HG03457 (cell line): ENCODE results near the gene AIFM2.

Experiments used
- ATAC-seq: cut with Tn5 transposase; IDR thresholded peaks from one replicate; pipeline ENCODE4 v1.9.1; 2021; ENCODE audit warnings: moderate number of reproducible peaks; ENCODE audit not compliant: unreplicated experiment

The AIFM2 gene

DNA sequence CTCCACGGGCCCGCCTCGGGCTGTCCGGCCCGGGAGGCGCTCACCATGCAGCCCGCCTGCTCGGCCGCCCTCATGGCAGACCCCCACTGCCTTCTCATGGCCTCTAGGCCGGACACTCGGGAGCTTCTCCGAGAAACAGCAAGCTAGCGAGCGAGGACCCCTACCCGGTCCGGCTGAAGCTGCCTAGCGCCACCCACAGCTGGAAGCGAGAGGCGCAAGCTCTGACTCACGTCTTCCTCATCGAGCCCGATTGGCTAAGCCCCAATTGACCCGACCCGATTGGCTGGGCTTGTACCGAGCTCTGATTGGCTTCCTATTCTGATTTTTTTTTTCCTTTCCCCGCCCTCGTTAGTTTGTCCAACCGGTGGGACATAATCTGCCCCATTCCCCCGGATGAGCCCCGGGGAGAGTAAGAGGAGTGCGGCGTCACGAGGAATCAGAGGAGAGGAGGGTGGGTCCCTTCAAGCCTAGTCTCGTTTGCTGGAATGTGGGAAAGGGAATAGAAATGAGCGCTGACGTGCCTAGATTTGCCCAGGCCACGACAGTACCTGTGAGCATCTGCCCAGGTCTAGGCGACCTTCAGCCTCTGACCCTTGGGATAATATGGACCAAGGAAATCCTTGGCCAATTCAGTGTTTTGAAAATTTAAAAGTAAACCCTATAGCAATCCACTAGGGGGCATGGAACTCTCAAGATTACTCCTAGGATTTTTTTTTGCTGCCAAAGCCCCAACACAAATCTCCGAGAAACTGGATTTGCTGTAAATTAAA lies 14.0 kb upstream of the AIFM2 start, which contains the start of gene TYSND1:
TSS of gene TYSND1 (minus strand) at position 212 of the 770 bp plus-strand sequence. CDS start at position 98, 114 bp downstream.
- peak; percentile 91 for ATAC-seq

DNA sequence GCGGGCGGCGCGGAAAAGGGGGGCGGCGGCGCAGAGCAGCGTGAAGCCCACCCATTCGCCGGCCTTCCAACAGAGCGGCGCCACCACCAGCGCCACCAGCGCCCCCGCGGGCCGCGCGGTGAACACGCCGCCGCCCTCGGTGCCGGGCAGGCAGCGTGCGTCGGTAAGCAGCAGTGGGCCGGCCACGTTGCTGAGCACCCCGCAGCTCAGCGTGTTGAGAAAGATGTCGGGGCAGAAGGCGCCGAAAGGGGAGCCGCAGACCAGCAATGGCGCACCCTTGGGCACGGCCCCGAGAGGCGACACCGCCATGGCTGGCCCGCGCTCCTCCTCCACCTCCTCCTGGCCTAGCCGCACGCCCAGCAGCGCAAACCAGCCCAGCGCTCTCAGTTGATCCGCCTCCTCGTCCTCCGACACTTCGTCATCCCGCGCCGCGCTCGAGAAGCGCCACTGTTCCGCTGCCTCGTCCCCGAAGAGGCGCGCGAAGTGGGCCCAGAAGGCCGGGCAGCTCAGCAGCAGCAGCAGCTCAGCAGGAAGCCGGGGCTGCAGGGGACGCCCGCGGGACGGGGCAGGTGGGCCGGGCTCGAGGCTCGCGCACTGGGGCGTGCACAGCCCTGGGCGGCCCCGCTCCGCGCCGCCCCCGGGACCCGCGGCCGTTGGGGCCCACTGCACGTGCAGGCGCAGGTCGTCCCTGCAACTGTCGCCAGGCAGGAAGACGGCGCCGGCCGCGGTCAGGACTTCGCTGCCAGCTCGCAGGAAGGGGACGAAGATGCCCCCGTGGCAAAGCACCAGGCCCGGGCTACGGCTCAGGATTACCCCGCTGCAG lies 13.3 kb upstream of the AIFM2 start:
- ATAC-seq = peak; percentile 35

DNA sequence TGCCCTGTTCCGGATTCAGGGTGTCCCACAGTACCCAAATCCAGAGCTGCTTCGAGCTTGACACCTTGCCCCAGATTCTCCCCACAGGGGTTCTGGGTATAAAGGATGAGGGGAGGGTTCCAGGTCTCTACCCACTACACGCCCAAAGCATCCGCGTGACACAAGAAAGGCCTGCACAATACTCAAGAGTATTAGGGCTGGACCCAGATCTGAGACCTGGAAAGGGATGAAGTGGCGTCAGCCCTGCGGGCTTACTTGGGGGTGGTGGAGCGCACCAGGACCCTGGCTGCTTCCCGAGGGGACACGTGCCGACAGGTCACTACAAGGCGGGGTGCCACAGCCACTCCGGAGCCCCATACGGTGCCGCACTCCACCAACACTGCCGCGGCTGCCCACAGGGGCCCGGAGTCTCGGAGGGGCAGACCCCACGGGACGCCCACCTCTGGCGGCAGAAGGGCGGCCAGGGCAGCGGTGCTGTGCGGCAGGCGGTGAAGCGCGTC lies 12.6 kb upstream of the AIFM2 start:
- peak; percentile 2 for ATAC-seq

DNA sequence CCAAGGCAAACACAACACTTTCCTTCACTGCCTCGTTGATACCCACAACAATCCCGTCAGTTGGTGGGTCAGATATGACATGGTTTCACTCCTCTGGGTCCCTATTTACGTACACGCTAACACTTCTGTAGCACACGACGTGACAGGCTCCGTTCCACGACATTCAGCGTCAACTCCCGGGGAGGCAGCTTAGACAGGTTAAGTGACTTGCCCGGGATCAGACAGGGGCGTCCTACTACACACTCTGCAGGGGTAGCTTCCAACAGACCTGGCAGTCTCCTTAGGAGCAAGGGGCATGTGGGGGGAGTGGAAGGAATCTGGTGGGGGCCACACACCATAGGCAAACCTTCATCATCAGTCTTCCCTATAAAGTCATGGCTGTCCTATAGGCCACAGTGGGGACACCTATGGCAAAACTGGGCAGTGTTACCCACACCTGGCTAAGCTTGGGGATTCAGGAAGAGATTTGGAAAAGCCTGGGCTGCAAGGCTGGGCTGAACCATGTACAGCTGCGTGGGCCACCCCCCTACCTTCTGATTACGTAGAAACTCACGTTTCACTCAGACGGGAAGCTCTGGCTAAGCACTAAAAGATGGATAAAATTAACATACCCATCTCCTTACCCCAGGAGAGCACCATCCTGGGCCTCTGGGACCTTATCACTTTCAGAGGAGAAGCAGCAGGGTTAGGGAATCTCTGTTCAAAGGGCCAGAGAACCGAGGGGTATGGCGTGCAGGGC lies 11.9 kb upstream of the AIFM2 start:
- no peak for ATAC-seq

DNA sequence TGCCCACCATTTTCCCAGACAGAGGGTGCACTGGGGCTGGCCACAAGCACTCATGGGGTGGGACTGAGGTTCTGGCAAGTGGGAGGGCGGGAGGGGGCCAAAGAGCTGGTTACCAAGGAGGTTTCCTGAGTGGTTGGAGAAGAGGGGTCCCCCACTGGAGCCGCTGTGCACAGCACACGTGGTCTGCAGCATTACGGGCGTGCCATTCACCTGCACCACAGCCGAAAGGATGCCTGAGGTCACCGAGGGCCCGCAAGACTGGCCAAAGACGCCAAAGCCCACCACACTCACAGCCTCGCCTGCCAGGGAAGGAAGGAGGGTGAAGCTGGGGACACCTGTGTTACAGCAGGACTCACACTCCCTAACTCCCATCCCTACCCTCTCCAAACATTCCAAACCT lies 9.9 kb upstream of the AIFM2 start:
- ATAC-seq = no peak

DNA sequence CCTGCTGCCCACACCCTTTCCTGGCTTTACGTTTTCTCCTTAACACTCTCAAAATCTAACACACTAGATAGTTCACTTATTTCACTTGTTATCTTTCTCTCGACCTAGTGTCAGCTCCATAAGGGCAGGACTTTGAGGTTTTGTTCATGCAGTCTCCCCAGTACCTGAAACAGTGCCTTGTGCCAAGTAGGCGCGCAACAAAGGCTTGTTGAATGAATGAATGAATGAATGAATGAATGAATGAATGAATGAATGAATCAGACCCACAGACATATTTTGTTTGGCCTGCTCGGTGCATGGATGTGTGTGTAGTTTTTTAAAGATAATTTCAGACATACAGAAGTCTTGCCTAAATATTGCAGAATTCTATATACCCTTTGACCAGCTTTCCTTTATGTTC lies 7.7 kb upstream of the AIFM2 start:
- no peak for ATAC-seq

DNA sequence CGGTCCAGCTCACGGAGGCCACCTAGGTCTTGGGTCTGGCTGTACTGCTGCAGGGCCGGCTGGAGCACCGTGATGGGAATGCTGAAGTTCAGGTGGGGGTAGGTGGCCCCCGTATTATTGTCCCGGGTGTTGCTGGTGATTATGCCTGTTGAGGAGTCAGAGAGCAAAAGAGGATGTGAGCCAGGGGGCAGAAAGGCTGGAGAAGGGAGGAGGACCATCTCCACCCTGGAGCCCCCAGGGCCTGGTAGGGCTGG lies 7.3 kb upstream of the AIFM2 start:
- ATAC-seq = no peak

DNA sequence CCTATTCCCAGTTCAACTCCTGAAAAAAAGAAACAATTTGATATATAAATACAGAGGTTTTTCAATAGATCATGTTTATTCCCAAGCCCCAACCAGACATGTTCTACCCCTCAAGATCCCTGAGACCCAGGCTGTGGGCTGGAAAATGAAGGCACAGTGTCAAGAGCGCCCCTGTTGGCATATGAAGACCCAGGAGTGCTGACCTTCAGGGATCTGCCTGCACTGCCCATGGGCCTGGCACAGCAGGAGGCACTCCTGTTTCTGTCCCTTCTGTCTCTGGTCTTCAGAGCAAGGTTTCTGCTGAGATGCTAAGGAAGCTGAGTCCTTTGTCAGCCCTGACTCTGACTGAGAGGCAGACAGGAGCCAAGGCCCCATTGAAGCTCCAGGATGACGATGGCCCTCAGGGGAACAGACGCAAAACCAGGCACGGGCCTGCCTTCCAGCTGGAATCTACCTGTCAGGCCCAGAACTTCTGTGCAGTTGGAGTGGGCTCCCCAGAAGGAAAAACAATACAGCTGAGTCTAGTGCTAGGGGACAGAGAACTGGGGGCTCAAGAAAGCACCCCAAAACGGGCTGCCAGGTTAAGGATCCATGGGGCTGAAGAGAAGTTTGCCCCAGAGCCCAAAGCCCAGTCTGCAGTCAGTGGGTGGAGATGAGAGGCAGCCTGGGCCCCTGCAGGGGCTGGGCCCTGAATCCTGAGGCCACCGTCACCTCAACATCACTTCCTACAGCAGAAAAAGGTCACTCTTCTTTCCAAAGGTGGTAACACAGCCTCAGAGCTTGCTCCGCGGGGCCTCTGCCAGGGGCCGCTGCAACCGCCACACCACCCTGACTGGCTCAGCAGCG lies 6.7 kb upstream of the AIFM2 start:
- ATAC-seq = no peak

DNA sequence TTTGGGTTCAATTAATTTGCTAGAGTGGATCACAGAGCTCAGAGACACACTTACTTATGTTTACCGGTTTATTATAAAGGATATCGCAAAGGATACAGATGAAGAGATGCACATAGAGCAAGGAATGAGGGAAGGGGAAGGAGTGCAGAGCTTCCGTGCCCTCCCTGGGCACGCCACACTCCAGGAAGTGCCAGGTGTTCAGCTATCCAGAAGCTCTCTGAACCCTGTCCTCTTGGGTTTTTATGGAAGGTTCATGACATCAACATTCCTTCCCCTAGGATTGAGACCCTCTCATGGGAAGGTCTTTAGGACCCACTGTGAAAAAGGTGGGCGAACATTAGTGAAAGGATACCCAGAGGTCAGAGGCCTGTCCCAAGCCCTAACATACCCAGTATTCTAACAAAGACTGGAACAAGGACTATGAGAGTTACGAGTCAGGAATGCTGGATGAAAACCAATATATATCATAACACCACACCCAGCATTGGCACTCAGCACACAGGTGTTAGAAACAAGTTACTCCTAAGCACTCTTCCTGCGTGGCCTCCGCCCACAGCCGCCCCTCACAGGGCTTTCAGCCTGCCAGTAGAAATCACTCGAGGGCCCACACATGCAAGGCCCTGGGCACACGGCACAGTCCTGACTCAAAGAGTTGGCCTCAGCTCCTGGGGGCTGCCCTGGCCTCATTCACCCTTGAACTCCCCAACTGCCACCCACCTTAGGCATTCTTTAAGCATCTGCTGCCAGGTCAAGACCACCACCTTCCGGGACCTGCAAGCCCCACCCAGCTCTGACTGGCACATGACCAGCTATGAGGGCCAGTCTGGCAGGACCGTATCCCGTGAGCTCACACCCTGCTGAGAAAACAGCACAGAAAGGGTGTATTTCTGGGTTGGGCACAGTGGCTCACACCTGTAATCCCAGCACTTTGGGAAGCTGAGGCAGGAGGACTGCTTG lies 5.6 kb upstream of the AIFM2 start:
- no peak for ATAC-seq

DNA sequence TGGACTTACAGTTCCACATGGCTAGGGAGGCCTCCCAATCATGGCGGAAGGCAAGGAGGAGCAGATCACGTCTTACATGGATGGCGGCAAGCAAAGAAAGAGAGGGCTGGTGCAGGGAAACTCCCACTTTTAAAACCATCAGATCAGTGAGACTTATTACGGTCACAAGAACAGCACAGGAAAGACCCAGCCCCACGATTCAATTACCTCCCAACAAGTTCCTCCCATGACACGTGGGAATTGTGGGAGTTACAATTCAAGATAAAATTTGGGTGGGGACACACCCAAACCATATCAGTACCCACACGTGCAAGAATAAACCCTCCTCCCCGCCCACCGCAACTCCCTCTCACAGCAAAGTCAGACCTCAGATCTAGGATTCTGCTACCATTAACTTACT lies 4.5 kb upstream of the AIFM2 start:
- ATAC-seq = no peak

DNA sequence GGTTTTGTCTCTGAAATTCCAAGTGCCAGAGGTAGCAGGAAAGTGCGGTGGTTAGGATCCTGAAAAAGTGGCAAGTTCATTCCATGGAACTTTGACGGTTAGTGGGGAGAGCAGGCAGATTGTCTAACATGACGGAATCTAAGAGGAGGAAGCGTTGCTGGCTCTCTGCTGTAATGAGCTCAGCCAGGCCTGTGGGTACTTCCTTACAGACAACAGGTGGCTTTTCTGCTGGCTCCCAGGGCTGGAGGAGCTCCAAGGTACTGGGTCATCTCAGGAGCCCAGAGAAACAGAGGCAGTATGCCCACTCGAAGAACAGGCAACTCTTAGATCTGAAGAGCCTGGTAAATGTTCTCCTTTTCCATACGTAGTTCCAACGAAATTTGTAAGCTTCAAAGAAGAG lies 3.1 kb upstream of the AIFM2 start:
- no peak for ATAC-seq

DNA sequence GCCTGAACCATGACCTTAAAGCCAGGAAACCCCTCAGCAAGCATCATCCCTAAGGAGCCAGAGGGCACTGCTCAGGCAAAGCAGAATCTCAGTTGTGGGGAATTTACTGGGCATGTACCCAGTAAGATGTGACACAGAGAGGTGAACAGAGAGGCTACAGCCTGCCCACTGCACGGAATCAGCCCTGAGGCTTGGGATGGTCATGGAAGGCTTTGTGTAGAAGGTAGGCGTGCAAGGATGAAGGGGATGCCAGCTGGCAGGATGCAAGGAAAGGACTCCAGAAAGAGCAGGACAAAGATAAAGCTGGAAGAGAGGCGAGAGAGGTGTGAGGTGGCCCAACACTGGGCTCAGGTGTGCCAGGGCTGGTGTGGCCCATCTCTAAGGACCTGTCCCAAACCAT lies 2.4 kb upstream of the AIFM2 start:
- ATAC-seq = no peak

DNA sequence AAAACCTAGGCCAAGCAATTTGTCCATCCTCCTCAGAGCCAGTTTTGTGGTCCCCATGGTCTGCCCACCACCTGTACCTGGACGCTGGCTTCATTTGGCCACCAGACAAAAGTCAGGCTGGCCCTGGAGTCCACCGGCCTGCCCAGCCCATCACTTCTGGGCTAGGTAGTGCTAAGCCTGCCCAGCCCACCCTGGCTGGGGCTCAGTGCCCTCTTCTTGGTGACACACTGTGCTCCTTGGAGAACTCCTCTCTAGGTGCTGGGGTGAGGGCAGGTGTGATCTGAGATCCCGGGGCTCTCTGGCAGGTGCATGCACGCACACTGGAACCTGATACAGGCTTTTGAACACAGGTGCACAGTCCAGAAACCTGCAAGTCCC lies 1.1 kb downstream of the AIFM2 start:
- ATAC-seq = no peak

DNA sequence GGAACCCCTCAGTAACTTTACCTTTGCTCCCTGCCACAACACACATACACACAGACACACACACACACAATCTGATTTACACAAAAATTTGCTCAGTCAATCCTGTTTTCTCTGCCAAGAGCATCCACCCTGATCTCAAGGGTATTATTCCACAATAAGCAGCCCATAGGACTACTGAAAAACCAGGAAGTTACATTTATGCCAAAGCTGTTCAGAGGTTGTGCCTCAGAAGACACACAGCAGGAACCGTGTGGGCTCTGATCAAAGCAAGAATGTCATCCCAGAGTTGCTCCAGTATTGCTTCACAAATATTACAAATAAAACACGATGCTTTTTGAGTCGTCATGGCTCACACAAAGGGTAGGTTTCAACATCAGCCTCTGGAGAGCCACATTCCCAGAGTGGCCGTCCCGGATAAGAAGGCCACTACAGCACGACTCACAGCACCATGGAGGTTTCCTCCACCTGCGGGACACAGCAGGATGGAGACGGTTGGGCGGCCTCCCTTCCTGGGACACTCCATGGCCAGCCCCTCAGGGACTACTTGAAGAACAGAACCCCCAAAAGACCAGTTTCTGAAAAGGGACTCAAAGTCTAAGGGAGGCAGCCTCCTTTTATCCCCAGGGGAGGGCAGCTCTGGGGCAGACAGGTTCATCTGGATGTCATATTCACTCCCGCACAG lies 1.6 kb downstream of the AIFM2 start:
- no peak for ATAC-seq

DNA sequence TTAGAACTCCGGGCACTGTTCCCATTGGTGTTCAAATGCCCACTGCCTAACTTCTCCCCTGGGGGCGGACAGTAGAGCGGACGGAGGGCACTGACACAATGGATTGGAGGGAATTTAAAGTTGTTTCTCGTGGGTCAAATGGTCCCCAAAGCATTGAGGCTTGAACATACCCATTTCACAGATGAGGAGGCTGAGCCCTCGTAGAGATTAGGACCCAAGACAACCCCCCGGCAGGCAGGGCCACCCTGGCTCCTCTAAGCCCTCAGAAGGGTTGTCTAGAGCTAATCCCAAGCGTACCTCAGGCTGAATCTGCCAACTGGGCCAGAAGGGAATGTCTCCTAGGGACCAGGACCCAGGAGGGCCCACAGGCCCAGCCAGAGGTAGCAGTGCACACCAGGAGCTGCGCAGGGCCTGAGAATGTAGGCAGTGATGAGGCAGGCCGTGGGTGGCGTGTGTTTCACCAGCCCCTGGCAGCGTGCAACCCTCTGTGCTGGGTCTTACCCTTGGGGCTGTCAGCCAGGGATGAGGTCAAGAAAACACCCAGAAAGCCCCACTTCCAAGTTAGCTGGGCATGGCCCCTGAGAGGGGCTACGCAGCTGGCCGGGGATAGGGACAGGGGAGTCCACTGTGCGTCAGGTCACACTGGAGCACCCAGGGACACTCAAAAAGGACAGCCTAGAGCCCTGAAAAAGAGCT lies 5.8 kb downstream of the AIFM2 start:
- ATAC-seq = no peak

DNA sequence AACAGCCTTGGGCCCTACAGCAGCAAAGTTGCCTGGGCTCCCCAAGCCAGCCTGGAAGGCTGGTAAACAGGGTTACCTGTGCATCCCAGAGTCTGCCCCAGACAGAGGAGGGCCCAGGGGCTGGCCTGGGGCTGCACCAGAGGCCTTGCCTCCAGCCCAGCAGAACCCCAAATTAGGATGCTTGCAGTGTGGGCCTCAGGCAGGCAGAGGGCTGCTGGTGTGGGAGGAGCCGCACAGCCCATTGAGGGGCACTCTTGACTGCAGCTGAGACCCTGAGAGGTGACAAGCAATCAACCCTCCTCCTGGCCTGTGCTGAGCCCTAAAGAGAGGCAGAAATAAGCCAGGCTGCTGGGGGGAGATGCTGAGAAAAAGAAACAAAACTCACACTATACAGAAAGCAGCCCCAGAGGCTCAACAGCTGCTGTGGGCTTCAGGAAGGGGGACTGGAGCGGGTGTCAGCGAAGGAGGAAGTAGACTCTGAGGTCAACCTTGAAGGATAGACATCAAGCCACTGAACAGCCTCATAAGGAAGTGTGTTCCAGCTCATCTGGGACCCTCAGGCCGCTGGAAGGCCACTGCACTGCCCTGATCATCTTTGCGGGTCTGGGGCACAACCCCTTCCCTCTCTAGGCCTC lies 6.6 kb downstream of the AIFM2 start:
- ATAC-seq = no peak

DNA sequence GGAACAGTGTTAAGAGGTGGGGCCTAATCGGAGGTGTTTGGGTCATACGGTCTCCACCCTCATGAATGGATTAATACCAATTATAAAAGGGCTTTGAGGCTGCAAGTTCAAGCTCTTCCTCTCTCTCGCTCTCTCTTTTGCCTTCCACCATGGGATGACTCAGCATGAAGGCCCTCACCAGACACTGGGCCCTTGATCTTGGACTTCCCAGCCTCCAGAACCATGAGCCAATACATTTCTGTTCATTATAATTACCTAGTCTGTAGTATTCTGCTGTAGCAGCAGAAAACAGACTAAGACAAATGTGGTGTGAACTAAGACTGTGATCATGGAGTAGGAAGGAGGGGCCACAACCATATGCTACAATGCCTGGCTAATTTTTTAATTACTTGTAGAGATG lies 7.7 kb downstream of the AIFM2 start:
- ATAC-seq = no peak

DNA sequence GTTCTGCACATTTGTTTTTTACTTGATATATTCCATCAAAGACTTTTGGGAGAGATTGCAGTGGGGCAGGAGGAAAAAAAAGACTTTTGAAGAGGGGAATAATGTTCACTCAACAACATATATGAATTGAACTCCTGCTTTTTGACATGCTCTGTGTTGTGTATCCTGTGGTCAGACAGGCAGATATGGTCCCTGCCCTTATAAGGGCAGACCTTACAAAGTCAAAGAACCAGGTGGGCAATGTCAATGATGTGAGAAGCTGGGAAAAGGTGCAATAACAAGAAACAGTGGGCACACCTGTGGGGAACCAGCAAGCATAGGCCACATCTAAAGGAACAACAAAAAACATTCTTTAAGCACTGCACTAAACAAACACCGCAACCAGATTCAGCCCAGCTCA lies 8.2 kb downstream of the AIFM2 start:
- no peak for ATAC-seq
